HG03103 (cell line): ENCODE results near the gene NDUFAF8.

Experiments
- ATAC-seq: cut with Tn5 transposase; IDR thresholded peaks from one replicate; pipeline ENCODE4 v1.9.1; 2021; ENCODE audit warnings: low read depth; ENCODE audit not compliant: unreplicated experiment

The NDUFAF8 gene

GRCh38 chr17:81287741-81288430 lies 48.8 kb downstream of the NDUFAF8 start:
- ATAC-seq: no peak

DNA sequence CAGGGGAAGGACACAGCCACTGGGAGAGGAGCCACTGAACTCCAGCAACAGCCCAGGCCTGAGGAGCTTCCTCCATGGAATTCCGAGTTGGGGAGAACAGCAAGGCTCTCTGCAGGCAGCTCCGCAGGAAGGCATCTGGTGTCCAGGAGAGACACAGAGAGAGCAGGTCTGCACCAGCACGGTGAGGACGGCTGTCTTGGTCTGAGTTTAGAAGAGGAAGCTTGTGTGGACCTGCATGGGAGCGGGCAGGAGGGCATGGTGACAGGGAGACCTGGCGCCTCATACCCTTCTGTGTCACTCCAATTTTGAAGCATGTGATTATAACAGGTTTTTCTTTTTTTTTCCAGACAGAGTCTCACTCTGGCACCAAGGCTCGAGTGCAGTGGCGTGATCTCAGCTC lies 49.6 kb downstream of the NDUFAF8 start:
- no peak for ATAC-seq

DNA sequence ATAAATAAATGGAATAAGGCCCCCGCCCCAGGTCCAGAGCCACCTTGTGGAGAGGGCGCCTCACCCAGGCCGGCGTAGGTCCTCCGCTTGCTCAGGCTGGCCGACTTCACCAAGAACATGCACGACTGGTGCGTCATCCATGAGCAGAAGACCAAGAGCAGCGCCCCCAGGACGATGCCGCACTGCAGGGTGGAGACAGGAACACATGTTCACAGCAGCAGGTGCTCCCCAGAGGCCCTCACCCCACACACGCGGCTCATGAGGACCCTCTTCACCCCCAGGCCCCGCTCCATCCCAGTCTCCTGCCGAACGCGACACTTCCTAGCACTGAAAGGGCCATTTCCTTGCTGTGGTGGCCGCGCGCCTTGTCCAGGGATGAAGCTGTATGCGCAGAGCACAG lies 50.5 kb downstream of the NDUFAF8 start:
- no peak for ATAC-seq

- ATAC-seq: no peak
These were observed 51.1 kb downstream of the NDUFAF8 start for GRCh38 chr17:81290230-81290629.
